Right lobe of liver (tissue), 4 donors: Measurements from ENCODE around the gene VPS37C.

ENCODE experiments used
- POLR2A ChIP-seq: fragments of 450-650 bp; IDR thresholded peaks from one replicate; pipeline ENCODE4 v1.6.1; 2017; ENCODE audit warnings: antibody characterized with exemption, mild to moderate bottlenecking
- TF ChIP-seq, protein P1 (sequence below), 4 donors: fragments of 200-600 bp in 3 of 4; fragments of 450-650 bp in 1 of 4; IDR thresholded peaks; one replicate each; pipeline versions ENCODE4 v1.5.1 to v1.8.0; 2016 to 2022; ENCODE audit warnings: antibody characterized with exemption in 4 of 4, mild to moderate bottlenecking in 2 of 4
- donor health status: DM: no; HTN: no; CAD: no.
- donor health status: DM: no; HTN: no; CAD: no.
- donor health status: DM: no; HTN: yes; CAD: no.

DNA sequence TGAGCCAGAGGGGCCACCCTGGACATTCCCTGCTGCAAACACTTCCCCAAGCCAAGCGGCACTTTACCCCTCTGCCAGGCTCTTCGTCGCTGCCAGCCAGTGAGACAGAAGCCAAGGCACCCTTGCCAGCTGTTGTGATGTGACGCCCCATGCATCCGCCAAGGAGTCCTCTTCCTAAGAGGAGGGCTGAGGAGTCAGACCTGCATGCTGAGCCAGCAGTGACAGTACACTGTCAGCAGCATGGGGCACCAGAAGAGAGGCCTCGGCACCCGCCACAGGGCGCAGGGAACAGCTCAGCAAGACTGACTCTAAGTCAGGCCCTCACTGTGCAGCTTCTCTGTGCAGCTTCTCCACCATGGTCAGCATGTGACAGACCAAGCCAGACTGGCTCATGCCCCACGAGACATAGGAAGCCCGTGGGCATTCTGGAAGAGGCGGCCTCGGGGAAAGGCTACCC, 26.4 kb downstream of the VPS37C start:
- TF ChIP-seq, protein P1, sequence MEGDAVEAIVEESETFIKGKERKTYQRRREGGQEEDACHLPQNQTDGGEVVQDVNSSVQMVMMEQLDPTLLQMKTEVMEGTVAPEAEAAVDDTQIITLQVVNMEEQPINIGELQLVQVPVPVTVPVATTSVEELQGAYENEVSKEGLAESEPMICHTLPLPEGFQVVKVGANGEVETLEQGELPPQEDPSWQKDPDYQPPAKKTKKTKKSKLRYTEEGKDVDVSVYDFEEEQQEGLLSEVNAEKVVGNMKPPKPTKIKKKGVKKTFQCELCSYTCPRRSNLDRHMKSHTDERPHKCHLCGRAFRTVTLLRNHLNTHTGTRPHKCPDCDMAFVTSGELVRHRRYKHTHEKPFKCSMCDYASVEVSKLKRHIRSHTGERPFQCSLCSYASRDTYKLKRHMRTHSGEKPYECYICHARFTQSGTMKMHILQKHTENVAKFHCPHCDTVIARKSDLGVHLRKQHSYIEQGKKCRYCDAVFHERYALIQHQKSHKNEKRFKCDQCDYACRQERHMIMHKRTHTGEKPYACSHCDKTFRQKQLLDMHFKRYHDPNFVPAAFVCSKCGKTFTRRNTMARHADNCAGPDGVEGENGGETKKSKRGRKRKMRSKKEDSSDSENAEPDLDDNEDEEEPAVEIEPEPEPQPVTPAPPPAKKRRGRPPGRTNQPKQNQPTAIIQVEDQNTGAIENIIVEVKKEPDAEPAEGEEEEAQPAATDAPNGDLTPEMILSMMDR (IDR thresholded peaks at IDR 0.05): no peak
- no peak for TF ChIP-seq POLR2A
